MM.1S (cell line): Measurements from ENCODE around the gene ALPK3.

ENCODE experiments used
- CTCF ChIP-seq: fragments of 300-600 bp; sonication (generic); IDR thresholded peaks from 2 replicates; pipeline ENCODE4 v1.5.1; 2016; ENCODE audit warnings: antibody characterized with exemption, low read length, mixed read lengths
- EZH2 ChIP-seq: fragments of 300-600 bp; sonication (generic); optimal IDR thresholded peaks from 2 replicates; pipeline ENCODE3; 2017; ENCODE audit warnings: low read depth, mild to moderate bottlenecking, antibody characterized with exemption, low read length, mixed read lengths

DNA sequence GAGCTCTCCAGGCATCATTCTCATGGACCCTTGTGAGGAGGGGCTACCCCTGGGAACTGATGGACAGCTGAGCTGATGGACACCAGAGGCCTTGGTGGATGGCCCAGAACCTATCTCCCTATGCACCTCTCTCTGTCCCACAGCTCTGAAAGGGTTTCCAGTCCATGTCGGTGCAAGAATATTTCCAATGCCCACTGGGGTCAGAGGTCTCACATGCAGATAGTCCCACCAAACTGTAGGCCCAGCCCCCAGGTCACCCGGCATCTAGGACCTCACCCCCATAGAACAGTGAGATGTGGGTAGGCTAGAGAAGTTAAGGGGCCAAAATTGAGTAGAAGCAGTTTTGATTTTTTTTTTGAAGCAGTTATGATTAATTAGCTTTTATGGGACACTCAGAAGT lies 2.6 kb downstream of the ALPK3 start:
- no peak for TF ChIP-seq CTCF
- no peak for TF ChIP-seq EZH2
